Cardiac muscle cell (in vitro differentiated cells and primary cell): Measurements from ENCODE around the gene ITM2B. TPM values are rescaled to one million over a fixed set of nuclear protein-coding genes. Genes with fewer than 3 reads are reported as not detected.

ENCODE experiments used
- DNase-seq, 2 donors: peaks; one replicate each; pipeline versions ENCODE4 v3.0.0 to v3.0.0-alpha.2; 2010 to 2017; ENCODE audit warnings: low read depth in 1 of 2, low spot score in 1 of 2
- H3K27ac ChIP-seq: fragments of 200-600 bp; sonication (generic); 2 replicates; pipeline ENCODE4 v1.5.1; 2016
- H3K27me3 ChIP-seq: fragments of 200-600 bp; sonication (generic); 2 replicates; pipeline ENCODE4 v1.6.0; 2016; ENCODE audit warnings: control low read depth
- H3K36me3 ChIP-seq: fragments of 200-600 bp; sonication (generic); 2 replicates; pipeline ENCODE4 v1.5.1; 2016; ENCODE audit warnings: control low read depth
- H3K4me1 ChIP-seq: fragments of 200-600 bp; sonication (generic); 2 replicates; pipeline ENCODE4 v1.8.1; 2017; ENCODE audit warnings: low read depth, mild to moderate bottlenecking, mixed run types
- H3K4me3 ChIP-seq: fragments of 200-600 bp; sonication (generic); 2 replicates; pipeline ENCODE4 v1.5.1; 2016; ENCODE audit warnings: mild to moderate bottlenecking
- H3K9me3 ChIP-seq: fragments of 200-600 bp; sonication (generic); 2 replicates; pipeline ENCODE4 v1.5.1; 2017; ENCODE audit warnings: low read depth, mild to moderate bottlenecking, control low read depth
- polyA plus RNA-seq: library from polyadenylated mRNA; unstranded; fragments of >200 nt; fragmentation: Nextera tagmentation; extraction: Ambion mirVana; gene quantifications from 2 replicates; pipeline ENCODE4 v1.2.1, GENCODE V29; 2016
- total RNA-seq: library from RNA; depleted of rRNA; stranded (reverse); fragments of >200 nt; gene quantifications from 2 replicates; pipeline ENCODE4 v1.2.3, GENCODE V29; 2016
- TF ChIP-seq, protein P1 (sequence below): IDR thresholded peaks from 2 replicates; pipeline ENCODE4 v1.5.1; 2012; ENCODE audit warnings: low read depth, mild to moderate bottlenecking, low read length

ITM2B gene
- total and polyA plus RNA-seq, 2 experiments from 2014 or later, result 135 to 360 TPM

DNA sequence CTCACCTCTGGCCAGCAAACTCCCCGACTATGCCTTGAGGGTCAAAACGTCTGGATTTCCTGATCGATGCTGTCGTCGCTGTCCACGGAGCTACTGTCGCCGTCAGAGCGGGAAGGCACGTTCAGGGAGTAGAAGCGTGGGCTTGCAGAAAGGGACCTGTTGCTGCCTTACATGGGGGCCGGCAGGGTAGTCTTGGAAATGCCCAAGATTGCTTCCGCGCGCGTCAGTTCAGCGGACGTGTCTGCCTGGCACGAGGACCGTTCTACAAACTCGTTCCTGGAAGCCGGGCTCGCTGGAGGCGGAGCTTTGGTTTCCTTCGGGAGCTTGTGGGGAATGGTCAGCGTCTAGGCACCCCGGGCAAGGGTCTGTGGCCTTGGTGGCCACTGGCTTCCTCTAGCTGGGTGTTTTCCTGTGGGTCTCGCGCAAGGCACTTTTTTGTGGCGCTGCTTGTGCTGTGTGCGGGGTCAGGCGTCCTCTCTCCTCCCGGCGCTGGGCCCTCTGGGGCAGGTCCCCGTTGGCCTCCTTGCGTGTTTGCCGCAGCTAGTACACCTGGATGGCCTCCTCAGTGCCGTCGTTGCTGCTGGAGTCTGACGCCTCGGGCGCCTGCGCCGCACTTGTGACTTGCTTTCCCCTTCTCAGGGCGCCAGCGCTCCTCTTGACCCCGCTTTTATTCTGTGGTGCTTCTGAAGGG, 86.0 kb downstream of the ITM2B start:
- H3K4me3 ChIP-seq, result no peak overlapping the region
- H3K27ac ChIP-seq, result no peak overlapping the region
- no peaks in the 10 kb centered on the region for H3K36me3 ChIP-seq
- no peaks in the 10 kb centered on the region for H3K4me1 ChIP-seq
- H3K27me3 ChIP-seq, result no peaks in the 10 kb centered on the region
- TF ChIP-seq, protein P1, sequence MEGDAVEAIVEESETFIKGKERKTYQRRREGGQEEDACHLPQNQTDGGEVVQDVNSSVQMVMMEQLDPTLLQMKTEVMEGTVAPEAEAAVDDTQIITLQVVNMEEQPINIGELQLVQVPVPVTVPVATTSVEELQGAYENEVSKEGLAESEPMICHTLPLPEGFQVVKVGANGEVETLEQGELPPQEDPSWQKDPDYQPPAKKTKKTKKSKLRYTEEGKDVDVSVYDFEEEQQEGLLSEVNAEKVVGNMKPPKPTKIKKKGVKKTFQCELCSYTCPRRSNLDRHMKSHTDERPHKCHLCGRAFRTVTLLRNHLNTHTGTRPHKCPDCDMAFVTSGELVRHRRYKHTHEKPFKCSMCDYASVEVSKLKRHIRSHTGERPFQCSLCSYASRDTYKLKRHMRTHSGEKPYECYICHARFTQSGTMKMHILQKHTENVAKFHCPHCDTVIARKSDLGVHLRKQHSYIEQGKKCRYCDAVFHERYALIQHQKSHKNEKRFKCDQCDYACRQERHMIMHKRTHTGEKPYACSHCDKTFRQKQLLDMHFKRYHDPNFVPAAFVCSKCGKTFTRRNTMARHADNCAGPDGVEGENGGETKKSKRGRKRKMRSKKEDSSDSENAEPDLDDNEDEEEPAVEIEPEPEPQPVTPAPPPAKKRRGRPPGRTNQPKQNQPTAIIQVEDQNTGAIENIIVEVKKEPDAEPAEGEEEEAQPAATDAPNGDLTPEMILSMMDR, result no peak
- H3K9me3 ChIP-seq, result no peaks in the 10 kb centered on the region
- DNase-seq, result peak in 1 of 2 donors; percentile 20

Other genes with a start within 250 kb of the ITM2B start
- gene SUCLA2, start 231.9 kb upstream of the ITM2B start, total RNA-seq, result 58.9 and 74.1 TPM in 2 replicates
- 130 and 161 TPM in 2 replicates for gene SUCLA2, start 231.9 kb upstream of the ITM2B start, polyA plus RNA-seq
- gene NUDT15, start 195.5 kb upstream of the ITM2B start, total RNA-seq, result 12.0 and 12.7 TPM in 2 replicates
- gene NUDT15, start 195.5 kb upstream of the ITM2B start, polyA plus RNA-seq, result 18.7 and 21.9 TPM in 2 replicates
- 22.4 and 24.0 TPM in 2 replicates for gene MED4, start 138.1 kb upstream of the ITM2B start, total RNA-seq
- gene MED4, start 138.1 kb upstream of the ITM2B start, polyA plus RNA-seq, result 77.3 and 80.5 TPM in 2 replicates
- gene RB1, start 70.5 kb downstream of the ITM2B start, total RNA-seq, result 18.5 and 23.0 TPM in 2 replicates
- gene RB1, start 70.5 kb downstream of the ITM2B start, polyA plus RNA-seq, result 23.6 and 33.9 TPM in 2 replicates
- 0.11 and 0.45 TPM in 2 replicates for gene LPAR6, start 179.9 kb downstream of the ITM2B start, total RNA-seq
- gene LPAR6, start 179.9 kb downstream of the ITM2B start, polyA plus RNA-seq, result 1.5 and 1.9 TPM in 2 replicates